COR-L47 (cell line): ENCODE results near the gene TRIM72.
A peak's percentile ranks its signal among the peaks of the same experiment; 100 is the strongest.
"Not testable (repeated sequence)": the region's sequence is repeated elsewhere in the genome, so short reads cannot be mapped to it uniquely, and the experiment has no call there.

Source experiments
- DNase-seq: peaks from one replicate; lab custom pipeline; 2025; lab: John Stamatoyannopoulos, UW

TRIM72 gene

GRCh38 chr16:31215287-31216162 is 1.6 kb downstream of the TRIM72 start:
- DNase-seq = peak; percentile 30

GRCh38 chr16:31216422-31217135 is 2.7 kb downstream of the TRIM72 start, which contains the start of gene PYDC1:
TSS of gene PYDC1 (minus strand) at chr16:31217135. CDS start at chr16:31217028, 107 bp downstream.
- no peak for DNase-seq

GRCh38 chr16:31217136-31217530 is 3.2 kb downstream of the TRIM72 start:
- no peak for DNase-seq

- no peak for DNase-seq
Observed at GRCh38 chr16:31219154-31219741, 5.3 kb downstream of the TRIM72 start.

DNA sequence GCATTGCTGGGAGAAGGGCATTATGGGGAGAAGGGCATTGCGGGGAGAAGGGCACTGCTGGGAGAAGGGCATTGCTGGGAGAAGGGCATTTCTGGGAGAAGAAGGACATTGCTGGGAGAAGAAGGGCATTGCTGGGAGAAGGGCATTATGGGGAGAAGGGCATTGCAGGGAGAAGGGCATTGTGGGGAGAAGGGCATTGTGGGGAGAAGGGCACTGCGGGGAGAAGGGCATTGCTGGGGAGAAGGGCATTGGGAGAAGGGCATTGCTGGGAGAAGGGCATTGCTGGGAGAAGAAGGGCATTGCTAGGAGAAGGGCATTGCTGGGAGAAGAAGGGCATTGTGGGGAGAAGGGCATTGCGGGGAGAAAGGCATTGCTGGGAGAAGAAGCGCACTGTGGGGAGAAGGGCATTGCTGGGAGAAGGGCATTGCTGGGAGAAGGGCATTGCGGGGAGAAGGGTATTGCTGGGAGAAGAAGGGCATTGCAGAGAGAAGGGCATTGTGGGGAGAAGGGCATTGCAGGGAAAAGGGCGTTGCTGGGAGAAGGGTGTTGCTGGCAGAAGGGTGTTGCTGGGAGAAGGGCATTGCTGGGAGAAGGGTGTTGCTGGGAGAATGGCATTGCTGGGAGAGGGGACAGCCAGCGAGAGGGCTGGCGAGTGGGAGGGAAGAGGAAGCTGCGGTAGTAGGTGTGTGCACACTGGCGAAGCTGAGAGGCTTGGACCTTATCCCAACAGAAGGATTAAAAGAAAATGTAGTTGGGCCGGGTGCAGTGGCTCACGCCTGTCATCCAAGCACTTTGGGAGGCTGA is 7.6 kb downstream of the TRIM72 start:
- no peak for DNase-seq

DNA sequence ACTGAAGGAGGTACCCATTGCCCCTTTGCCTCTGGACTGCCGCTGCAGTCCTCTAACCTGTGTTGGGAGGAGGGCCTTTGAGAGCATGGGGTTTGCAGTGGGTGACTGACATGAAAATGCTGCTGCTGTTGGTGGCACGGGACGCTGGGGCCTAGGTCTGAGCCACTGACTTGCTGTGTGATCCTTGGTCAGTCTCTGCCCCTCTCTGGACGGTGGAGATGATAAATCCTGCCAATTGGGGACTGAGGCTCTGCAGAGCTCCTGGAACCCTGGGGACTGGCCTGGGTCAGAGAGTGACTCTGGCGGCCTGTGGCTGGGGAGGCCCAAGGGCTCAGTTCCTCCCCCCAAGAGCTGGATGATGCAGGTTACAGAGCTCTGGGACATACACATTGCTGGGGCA is 9.1 kb downstream of the TRIM72 start:
- DNase-seq = no peak

DNA sequence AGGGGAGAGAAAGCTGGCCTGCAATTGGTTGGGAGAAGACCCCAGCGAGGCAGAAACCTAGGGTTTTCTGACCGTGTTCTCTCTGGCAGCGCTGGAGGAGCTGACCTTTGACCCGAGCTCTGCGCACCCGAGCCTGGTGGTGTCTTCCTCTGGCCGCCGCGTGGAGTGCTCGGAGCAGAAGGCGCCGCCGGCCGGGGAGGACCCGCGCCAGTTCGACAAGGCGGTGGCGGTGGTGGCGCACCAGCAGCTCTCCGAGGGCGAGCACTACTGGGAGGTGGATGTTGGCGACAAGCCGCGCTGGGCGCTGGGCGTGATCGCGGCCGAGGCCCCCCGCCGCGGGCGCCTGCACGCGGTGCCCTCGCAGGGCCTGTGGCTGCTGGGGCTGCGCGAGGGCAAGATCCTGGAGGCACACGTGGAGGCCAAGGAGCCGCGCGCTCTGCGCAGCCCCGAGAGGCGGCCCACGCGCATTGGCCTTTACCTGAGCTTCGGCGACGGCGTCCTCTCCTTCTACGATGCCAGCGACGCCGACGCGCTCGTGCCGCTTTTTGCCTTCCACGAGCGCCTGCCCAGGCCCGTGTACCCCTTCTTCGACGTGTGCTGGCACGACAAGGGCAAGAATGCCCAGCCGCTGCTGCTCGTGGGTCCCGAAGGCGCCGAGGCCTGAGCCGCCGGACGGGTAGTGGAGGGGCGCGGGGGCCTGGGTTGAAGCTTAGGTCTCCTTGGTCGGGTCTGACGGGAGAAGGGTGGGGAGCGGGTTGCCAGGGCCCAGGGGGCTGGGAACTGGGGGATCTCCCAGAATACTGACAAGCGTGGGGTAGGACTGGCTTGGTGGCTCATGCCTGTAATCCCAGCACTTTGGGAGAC is 10.4 kb downstream of the TRIM72 start:
- DNase-seq = no peak

DNA sequence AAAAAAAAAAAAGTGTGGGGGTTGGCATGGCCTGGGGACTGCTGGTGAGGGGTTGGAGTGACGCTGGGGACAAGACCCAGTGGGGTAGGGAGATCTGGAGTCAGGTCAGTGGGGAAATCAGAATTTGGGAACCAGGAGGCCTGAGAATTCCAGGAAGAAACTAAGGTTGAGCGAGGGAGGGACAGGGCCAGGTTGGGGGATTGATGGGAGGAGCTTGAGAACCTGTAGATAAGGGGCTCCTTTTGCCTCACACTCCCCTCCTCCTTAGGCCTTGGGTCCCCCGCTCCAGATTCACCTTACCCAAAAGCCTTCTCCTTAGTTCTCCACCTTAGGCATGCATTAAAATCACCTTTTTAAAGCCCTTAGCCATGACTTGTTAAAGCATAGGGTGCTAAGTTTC is 11.3 kb downstream of the TRIM72 start:
- no peak for DNase-seq

DNA sequence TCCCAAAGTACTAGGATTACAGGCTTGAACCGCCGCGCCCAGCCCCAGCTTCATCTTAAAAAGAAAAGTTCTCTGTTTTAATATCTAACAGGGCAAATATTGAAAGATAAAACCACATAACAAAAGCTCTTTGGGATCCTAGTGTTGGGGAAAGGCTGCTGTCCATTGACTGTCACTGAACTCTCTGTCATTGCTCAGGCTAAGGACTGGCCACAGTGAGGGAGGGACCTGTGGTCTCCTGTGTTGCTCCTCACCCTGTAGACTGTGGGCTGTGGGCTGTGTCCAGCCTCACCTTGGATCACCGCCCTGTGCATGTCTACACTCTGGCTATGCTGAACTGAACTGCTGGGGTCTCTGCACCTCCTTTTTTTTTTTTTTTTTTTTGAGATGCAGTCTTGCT is 14.3 kb downstream of the TRIM72 start:
- no peak for DNase-seq

DNA sequence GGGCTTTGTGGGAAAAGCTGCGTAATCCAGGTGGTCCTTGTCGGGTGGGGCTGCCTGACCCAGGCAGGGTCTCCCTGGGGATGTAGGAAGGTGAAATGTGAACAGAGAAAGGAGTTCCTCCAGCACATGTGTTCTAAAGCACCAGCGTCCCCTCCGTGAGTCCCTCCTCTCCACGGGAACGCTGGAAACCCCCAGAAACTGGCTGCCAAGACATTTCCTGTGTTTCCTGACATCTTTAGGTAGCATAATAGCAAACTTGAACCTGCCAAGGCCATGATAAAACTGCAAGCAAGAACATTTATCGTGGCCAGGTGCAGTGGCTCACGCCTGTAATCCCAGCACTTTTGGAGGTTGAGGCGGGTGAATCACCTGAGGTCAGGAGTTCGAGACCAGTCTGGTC is 15.6 kb downstream of the TRIM72 start:
- no peak for DNase-seq

DNA sequence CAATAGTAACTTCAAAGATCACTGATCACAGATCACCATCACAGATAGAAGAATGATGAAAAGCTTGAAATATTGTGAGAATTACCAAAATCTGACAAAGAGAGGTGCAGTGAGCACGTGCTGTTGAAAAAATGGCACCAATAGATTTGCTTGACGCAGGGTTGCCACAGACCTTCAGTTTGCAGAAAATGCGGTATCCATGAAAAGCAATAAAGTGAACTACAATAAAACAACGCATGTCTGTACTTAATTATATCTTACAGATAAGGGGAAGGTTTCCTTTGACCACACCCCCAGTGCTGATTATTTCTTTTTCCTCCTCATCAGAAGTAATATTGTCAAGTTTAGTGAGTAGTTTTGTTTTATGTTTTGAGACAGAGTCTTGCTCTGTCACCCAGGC is 24.1 kb downstream of the TRIM72 start:
- DNase-seq = no peak

- DNase-seq = no peak
Observed at GRCh38 chr16:31242206-31242605, 28.3 kb downstream of the TRIM72 start.

DNA sequence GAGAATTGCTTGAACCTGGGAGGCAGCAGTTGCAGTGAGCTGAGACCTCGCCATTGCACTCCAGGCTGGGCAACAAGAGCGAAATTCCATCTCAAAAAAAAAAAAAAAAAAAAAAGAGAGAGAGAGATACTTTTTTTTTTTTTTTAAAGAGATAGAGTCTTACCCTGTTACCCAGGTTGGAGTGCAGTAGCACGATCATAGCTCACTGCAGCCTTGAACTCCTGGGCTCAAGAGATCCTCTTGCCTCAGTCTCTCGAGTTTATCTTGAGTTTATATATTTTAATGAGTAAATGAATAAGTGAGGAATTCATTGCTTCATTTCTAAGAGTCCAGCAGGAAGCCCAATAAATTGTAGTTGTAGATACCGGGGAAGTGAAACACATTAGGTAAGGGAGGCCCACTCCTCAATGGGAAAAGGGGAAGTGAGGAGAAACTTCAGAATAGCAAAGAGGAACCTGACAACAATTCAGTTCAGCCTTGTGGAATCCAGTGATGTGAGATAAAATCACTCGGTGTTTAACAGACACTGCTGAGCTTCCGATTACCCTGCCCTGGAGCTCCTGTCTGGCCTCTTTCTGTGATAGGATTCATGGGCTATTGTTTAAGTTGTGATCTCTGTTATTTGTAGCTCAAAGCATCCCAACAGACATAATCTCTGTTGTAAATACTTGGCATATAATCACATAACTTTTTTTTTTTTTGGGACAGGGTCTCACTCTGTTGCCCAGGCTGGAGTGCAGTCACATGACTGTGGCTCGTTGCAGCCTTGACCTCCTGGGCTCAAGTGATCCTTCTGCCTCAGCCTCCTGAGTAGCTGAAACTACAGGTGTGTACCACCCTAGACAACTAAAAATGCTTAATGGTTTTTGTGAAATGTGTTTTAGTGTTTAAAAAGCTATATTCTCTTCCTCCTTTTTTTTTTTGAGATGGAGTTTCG is 30.1 kb downstream of the TRIM72 start:
- DNase-seq = no peak

GRCh38 chr16:31245598-31245997 is 31.7 kb downstream of the TRIM72 start:
- DNase-seq = not testable (repeated sequence)

GRCh38 chr16:31246296-31246695 is 32.4 kb downstream of the TRIM72 start:
- no peak for DNase-seq

DNA sequence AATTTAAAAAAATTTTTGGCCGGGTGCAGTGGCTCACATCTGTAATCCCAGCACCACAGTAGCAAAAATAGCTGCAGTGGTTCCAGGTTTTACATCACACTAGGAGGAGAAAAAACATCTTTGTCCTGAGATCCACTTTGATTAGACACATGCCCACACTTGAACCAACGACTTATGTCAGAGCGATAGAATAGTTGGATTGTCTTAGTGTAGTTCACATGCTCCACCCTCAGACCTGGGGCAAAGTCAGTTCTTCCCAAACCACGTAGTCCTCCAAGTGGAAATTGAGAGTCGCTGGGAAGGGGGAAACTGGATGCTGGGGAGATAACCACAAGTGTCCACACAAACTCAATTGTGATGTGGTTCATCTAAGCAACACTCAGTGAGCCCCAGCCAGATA is 34.4 kb downstream of the TRIM72 start:
- no peak for DNase-seq

- no peak for DNase-seq
Observed at GRCh38 chr16:31250782-31251384, 37.0 kb downstream of the TRIM72 start.

DNA sequence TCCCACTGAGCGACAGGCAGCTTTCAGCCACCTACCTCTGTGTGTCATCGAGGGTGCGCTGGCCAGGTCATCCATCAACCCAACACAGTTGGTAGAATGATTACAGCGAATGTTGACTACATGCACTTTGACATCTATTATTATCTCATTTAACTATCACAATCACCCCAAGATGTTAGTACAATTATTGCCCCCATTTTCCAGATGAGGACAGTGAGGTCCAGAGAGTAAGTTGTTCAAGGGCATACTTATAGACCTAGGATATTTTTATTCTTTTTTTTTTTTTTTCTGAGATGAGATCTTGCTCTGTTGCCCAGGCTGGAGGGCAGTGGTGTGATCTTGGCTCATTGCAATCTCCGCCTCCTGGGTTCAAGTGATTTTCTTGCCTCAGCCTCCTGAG is 37.5 kb downstream of the TRIM72 start:
- no peak for DNase-seq

- no peak for DNase-seq
Observed at GRCh38 chr16:31253642-31254045, 39.7 kb downstream of the TRIM72 start.

GRCh38 chr16:31256466-31256865 is 42.5 kb downstream of the TRIM72 start:
- DNase-seq = no peak
